ENCODE measurements around the gene ASPG.

Gene ASPG

GRCh38 chr14:104142136-104142945 lies 56.8 kb downstream of the ASPG start:
- no peak overlapping the region for H3K27ac ChIP-seq (ENCODE audit: low read depth in 2 of 2, low read length in 2 of 2)
- H3K9me3 ChIP-seq (ENCODE audit: control insufficient read depth in 2 of 2, low read length in 2 of 2) = no peaks in the 10 kb centered on the region
- H3K4me1 ChIP-seq (ENCODE audit: control insufficient read depth in 2 of 2, insufficient read depth in 2 of 2, low read length in 2 of 2) = peaks cover 17 to 18% of the 10 kb centered on the region in 2 donors
- H3K4me3 ChIP-seq (ENCODE audit: low read length in 2 of 2) = no peak overlapping the region
- no peak overlapping the region for H3K9ac ChIP-seq (ENCODE audit: low read depth in 1 of 2, low read length in 2 of 2)
- peaks cover under 1 to 4% of the 10 kb centered on the region in 2 donors for H3K27me3 ChIP-seq (ENCODE audit: control insufficient read depth in 2 of 2, insufficient read depth in 2 of 2, low read length in 2 of 2)
- H3K36me3 ChIP-seq (ENCODE audit: control insufficient read depth in 2 of 2, insufficient read depth in 2 of 2, low read length in 2 of 2) = no peaks in the 10 kb centered on the region

GRCh38 chr14:104142946-104143470 lies 57.5 kb downstream of the ASPG start:
- Histone ChIP-seq H3K27me3 (ENCODE audit: control insufficient read depth in 2 of 2, insufficient read depth in 2 of 2, low read length in 2 of 2) (peaks cover 0 to 4% of the 10 kb centered on the region in 2 donors), H3K27ac (ENCODE audit: low read depth in 2 of 2, low read length in 2 of 2) (no peak overlapping the region), H3K4me3 (ENCODE audit: low read length in 2 of 2) (no peak overlapping the region), H3K36me3 (ENCODE audit: control insufficient read depth in 2 of 2, insufficient read depth in 2 of 2, low read length in 2 of 2) (no peaks in the 10 kb centered on the region), H3K4me1 (ENCODE audit: control insufficient read depth in 2 of 2, insufficient read depth in 2 of 2, low read length in 2 of 2) (peaks cover 11 to 15% of the 10 kb centered on the region in 2 donors), H3K9ac (ENCODE audit: low read depth in 1 of 2, low read length in 2 of 2) (no peak overlapping the region), H3K9me3 (ENCODE audit: control insufficient read depth in 2 of 2, low read length in 2 of 2) (no peaks in the 10 kb centered on the region)

- Histone ChIP-seq H3K4me1 (ENCODE audit: control insufficient read depth in 2 of 2, insufficient read depth in 2 of 2, low read length in 2 of 2) (peaks cover 8 to 11% of the 10 kb centered on the region in 2 donors), H3K27ac (ENCODE audit: low read depth in 2 of 2, low read length in 2 of 2) (no peak overlapping the region), H3K4me3 (ENCODE audit: low read length in 2 of 2) (no peak overlapping the region)
Observed at GRCh38 chr14:104143521-104144452, 58.3 kb downstream of the ASPG start.

GRCh38 chr14:104144453-104144790 lies 58.9 kb downstream of the ASPG start:
- Histone ChIP-seq H3K9ac (ENCODE audit: low read depth in 1 of 2, low read length in 2 of 2) (no peak overlapping the region), H3K27me3 (ENCODE audit: control insufficient read depth in 2 of 2, insufficient read depth in 2 of 2, low read length in 2 of 2) (no peaks in the 10 kb centered on the region), H3K4me1 (ENCODE audit: control insufficient read depth in 2 of 2, insufficient read depth in 2 of 2, low read length in 2 of 2) (peaks cover 4 to 6% of the 10 kb centered on the region in 2 donors), H3K36me3 (ENCODE audit: control insufficient read depth in 2 of 2, insufficient read depth in 2 of 2, low read length in 2 of 2) (no peaks in the 10 kb centered on the region), H3K4me3 (ENCODE audit: low read length in 2 of 2) (no peak overlapping the region), H3K27ac (ENCODE audit: low read depth in 2 of 2, low read length in 2 of 2) (no peak overlapping the region), H3K9me3 (ENCODE audit: control insufficient read depth in 2 of 2, low read length in 2 of 2) (no peaks in the 10 kb centered on the region)

More at GRCh38 chr14:104143521-104144452, 58.3 kb downstream of the ASPG start:
- H3K9me3 ChIP-seq (ENCODE audit: control insufficient read depth in 2 of 2, low read length in 2 of 2) = no peaks in the 10 kb centered on the region
- H3K27me3 ChIP-seq (ENCODE audit: control insufficient read depth in 2 of 2, insufficient read depth in 2 of 2, low read length in 2 of 2) = peaks cover 0 to 4% of the 10 kb centered on the region in 2 donors
- no peak overlapping the region for H3K9ac ChIP-seq (ENCODE audit: low read depth in 1 of 2, low read length in 2 of 2)
- H3K36me3 ChIP-seq (ENCODE audit: control insufficient read depth in 2 of 2, insufficient read depth in 2 of 2, low read length in 2 of 2) = no peaks in the 10 kb centered on the region

GRCh38 chr14:104144911-104145825 lies 59.7 kb downstream of the ASPG start:
- Histone ChIP-seq H3K4me3 (ENCODE audit: low read length in 2 of 2) (no peak overlapping the region), H3K36me3 (ENCODE audit: control insufficient read depth in 2 of 2, insufficient read depth in 2 of 2, low read length in 2 of 2) (no peaks in the 10 kb centered on the region), H3K27me3 (ENCODE audit: control insufficient read depth in 2 of 2, insufficient read depth in 2 of 2, low read length in 2 of 2) (no peaks in the 10 kb centered on the region), H3K9me3 (ENCODE audit: control insufficient read depth in 2 of 2, low read length in 2 of 2) (no peaks in the 10 kb centered on the region), H3K4me1 (ENCODE audit: control insufficient read depth in 2 of 2, insufficient read depth in 2 of 2, low read length in 2 of 2) (peaks cover 0 to under 1% of the 10 kb centered on the region in 2 donors), H3K9ac (ENCODE audit: low read depth in 1 of 2, low read length in 2 of 2) (no peak overlapping the region), H3K27ac (ENCODE audit: low read depth in 2 of 2, low read length in 2 of 2) (no peak overlapping the region)

- no peak overlapping the region for H3K9ac ChIP-seq (ENCODE audit: low read depth in 1 of 2, low read length in 2 of 2)
- no peaks in the 10 kb centered on the region for H3K36me3 ChIP-seq (ENCODE audit: control insufficient read depth in 2 of 2, insufficient read depth in 2 of 2, low read length in 2 of 2)
- no peak overlapping the region for H3K4me3 ChIP-seq (ENCODE audit: low read length in 2 of 2)
- H3K27ac ChIP-seq (ENCODE audit: low read depth in 2 of 2, low read length in 2 of 2) = no peak overlapping the region
- no peaks in the 10 kb centered on the region for H3K27me3 ChIP-seq (ENCODE audit: control insufficient read depth in 2 of 2, insufficient read depth in 2 of 2, low read length in 2 of 2)
- H3K9me3 ChIP-seq (ENCODE audit: control insufficient read depth in 2 of 2, low read length in 2 of 2) = no peaks in the 10 kb centered on the region
- H3K4me1 ChIP-seq (ENCODE audit: control insufficient read depth in 2 of 2, insufficient read depth in 2 of 2, low read length in 2 of 2) = no peaks in the 10 kb centered on the region
Observed at GRCh38 chr14:104145826-104146601, 60.5 kb downstream of the ASPG start.

- Histone ChIP-seq H3K36me3 (ENCODE audit: control insufficient read depth in 2 of 2, insufficient read depth in 2 of 2, low read length in 2 of 2) (no peaks in the 10 kb centered on the region), H3K9me3 (ENCODE audit: control insufficient read depth in 2 of 2, low read length in 2 of 2) (no peaks in the 10 kb centered on the region), H3K27ac (ENCODE audit: low read depth in 2 of 2, low read length in 2 of 2) (no peak overlapping the region), H3K4me3 (ENCODE audit: low read length in 2 of 2) (no peak overlapping the region), H3K4me1 (ENCODE audit: control insufficient read depth in 2 of 2, insufficient read depth in 2 of 2, low read length in 2 of 2) (no peaks in the 10 kb centered on the region), H3K27me3 (ENCODE audit: control insufficient read depth in 2 of 2, insufficient read depth in 2 of 2, low read length in 2 of 2) (no peaks in the 10 kb centered on the region), H3K9ac (ENCODE audit: low read depth in 1 of 2, low read length in 2 of 2) (no peak overlapping the region)
Observed at GRCh38 chr14:104146651-104147345, 61.3 kb downstream of the ASPG start.

- Histone ChIP-seq H3K4me1 (ENCODE audit: control insufficient read depth in 2 of 2, insufficient read depth in 2 of 2, low read length in 2 of 2) (no peaks in the 10 kb centered on the region), H3K9ac (ENCODE audit: low read depth in 1 of 2, low read length in 2 of 2) (no peak overlapping the region), H3K27me3 (ENCODE audit: control insufficient read depth in 2 of 2, insufficient read depth in 2 of 2, low read length in 2 of 2) (no peaks in the 10 kb centered on the region), H3K4me3 (ENCODE audit: low read length in 2 of 2) (no peak overlapping the region), H3K9me3 (ENCODE audit: control insufficient read depth in 2 of 2, low read length in 2 of 2) (no peaks in the 10 kb centered on the region), H3K27ac (ENCODE audit: low read depth in 2 of 2, low read length in 2 of 2) (no peak overlapping the region), H3K36me3 (ENCODE audit: control insufficient read depth in 2 of 2, insufficient read depth in 2 of 2, low read length in 2 of 2) (no peaks in the 10 kb centered on the region)
Observed at GRCh38 chr14:104147346-104148125, 62.0 kb downstream of the ASPG start.

All from mucosa of rectum (tissue), 2 donors.